NCI-H345 (cell line): Measurements from ENCODE around the gene PRDM16.
"Not testable (repeated sequence)": the region's sequence is repeated elsewhere in the genome, so short reads cannot be mapped to it uniquely, and the experiment has no call there.

Experiments
- DNase-seq: peaks from one replicate; lab custom pipeline; 2025; lab: John Stamatoyannopoulos, UW

The PRDM16 gene

DNA sequence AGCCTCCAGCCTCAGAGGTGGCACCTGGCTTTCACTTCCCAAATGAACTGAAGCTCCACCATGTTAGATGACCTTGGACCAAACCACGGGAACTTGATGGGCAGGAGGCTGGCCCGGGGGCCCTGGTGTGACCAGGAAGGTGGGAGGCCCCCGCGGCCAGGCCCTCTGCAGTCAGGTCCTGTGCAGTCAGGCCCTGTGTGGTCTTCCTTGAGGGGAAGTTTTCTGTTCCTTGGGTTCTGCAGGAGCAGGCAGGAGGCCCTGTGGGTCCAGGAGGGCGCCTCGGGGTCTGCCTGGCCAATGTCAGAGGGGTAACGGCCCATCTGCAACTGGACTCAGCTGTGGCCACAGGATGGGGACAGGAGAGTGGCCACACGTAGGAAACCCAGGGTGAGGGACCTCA is 13.0 kb downstream of the PRDM16 start:
- DNase-seq, result no peak

DNA sequence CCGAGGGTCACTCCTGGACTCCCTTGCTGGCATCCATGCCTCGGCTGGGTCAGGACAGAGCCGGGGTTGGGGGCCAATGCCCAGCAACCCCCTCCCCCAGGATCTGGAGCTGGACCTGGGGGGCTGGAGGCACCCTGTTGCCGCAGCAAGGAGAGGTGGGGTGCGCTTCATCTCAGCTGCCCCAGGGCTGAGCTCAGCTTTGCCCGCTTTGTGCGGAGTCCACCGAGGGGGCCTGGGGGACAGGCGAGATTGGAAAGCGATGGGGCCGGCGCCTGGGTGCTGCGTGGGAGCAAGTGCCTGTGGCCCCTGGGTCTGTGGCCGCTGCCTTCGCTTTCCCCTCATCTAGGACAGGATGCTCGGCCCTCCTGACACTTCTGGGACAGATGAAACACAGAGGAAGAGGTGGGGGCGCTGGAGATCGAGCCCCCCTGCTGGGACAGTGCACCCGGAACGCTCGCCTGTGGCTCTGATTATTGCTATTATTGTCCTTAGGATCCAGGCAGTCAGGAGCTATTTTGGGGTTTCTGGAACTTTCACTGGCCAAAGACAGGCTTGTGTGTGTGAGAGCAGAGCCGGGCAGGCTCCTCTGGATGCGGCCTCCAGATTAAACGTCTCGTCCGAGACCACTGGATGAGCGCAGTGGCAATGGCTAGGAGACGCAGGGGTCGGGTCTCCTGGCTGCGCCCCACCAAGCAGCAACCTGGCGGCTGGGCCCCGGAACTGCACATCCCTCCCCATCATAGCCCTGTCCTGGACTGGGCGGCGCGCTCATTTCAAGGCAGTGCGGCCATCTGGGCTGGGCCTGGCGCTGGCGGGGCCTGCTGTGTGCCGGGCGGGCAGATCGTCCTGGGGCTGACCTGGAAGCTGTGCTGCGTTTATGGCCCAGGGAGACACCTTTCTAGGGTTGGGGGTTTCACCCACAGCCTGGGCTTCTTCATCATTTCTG is 13.8 kb downstream of the PRDM16 start:
- DNase-seq, result no peak

DNA sequence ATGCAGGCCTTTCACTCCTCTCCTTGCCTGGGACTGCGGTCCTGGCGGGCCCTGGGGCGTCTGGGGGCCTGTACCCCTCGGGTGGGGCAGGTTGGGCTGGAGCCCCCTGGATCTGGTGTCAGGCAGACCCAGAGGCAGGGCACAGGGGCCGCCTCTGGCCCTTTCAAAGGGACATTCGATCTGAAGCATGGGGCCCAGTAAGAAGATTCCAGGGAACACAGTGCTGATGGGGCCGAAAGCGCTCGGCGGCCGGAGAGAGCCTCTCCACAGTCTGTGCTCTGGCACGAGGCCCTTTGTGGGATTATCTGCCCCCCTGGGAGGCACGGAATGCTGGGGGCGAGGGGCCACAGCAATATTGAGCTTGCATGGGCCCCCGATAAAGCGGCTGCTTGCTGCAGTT is 15.2 kb downstream of the PRDM16 start:
- DNase-seq, result no peak

DNA sequence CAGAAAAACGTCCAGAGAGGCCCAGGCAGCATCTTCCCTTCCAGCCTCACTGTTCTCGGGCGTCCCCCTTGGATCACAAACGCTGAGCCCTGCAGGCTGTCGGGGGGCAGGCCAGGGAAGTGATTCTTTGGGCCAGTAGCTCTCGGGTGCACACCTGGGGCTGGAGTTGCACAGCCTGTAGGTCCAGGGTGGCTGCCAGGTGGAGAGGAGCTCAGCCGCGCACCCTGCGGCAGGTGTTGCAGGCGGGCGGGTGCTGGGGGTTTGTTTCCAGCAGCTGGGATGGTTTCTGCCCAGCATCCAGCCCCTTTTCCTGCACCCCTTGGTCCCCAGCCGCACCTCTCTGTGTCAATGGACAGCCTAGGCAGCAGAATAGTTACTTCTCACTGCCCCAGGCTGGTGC is 15.7 kb downstream of the PRDM16 start:
- DNase-seq, result no peak

DNA sequence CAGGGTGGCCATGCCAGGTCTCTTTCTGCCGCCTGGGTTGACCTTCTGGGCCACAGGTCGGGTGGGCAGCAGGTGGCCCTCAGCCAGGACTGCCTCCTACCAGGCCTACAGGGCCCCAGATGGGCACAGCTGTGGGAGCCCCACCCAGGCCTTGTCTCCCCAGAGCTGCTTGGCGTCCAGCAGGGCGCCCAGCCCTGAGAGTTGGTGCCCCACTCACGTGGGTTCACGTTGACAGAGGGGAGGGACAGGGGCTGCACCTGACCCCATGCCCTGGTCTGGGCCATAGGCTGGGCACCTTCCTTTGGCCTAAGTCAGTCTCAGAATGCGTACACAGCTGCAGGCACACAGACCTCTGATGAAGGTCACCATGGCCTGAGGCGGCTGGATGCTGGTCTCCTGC is 16.7 kb downstream of the PRDM16 start:
- no peak for DNase-seq

DNA sequence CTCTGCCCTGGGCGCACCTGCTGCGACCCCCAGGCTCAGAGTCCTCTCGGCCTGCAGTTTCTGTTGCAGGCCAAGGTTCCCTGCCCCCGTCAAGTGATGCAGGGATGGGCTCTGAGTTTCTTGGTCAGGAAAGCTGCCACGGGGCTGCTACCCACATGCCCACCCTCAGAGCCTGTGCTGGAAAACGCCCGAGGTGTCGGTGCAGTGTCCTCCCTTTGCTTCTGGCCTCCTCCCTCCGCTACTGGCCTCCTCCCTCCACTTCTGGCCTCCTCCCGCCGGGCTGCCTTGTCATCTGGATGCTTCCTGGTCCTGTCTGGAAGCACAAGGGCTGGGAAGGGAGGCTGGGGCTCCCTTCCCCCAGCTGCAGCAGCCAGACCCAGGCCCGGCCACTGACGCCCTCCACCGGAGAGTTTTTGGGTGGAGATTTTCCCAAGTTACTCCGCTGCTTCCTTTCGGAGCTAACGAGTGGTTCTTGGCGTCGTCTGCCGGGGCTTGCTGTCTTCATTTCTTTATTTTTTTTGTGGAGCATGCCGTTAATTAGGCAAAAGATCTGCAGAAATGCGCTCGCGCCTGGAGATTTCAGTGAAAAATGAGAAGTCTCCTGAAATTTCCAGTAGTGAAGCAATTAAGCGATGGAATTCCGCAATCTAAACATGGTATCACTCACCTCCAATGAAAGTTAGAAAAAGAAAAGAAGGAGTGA is 17.4 kb downstream of the PRDM16 start:
- no peak for DNase-seq

DNA sequence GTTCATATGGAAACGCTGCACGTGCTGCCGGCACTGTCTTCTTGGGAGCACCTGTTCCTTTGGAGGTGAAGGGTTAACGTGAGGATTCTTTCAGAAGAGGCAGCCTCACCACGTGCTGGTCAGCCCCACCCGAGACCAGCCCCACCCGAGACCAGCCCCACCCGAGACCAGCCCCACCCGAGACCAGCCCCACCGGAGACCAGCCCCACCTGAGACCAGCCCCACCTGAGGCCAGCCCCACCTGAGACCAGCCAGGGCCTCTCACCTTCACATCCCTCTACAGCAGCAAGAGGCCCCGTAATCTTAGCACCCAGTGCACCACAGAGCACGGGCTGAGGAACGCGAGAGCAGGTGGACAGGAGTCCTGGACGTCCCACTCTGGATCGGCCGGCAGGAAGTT is 18.0 kb downstream of the PRDM16 start:
- no peak for DNase-seq

DNA sequence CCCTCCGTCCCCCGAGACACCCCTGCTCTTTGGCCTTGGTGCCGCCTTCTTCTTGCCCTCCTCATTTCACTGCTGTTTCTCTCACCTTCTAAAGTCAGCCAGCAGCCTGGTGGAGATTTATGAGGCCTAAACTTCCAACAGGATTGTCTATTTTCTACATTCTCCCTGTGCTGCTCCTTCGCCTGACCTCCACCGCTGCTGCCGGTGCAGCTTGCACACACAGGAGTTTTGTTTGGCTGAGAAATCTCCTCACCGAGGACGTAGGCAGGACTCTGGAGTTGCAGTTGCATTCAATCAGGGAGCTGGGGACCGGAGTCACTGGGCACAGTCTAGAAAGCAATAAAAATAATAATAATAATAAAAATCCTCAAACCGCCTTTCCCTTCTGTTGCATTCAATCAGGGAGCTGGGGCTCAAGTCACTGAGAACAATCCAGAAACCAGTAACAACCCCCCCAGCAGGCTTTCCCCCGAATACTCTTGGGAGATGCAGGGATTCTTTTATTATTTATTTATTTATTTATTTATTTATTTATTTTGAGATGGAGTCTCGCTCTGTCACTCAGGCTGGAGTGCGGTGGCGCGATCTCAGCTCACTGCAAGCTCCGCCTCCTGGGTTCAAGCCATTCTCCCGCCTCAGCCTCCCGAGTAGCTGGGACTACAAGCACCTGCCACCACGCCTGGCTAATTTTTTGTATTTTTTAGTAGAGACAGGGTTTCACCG is 19.1 kb downstream of the PRDM16 start:
- DNase-seq, result not testable (repeated sequence)

DNA sequence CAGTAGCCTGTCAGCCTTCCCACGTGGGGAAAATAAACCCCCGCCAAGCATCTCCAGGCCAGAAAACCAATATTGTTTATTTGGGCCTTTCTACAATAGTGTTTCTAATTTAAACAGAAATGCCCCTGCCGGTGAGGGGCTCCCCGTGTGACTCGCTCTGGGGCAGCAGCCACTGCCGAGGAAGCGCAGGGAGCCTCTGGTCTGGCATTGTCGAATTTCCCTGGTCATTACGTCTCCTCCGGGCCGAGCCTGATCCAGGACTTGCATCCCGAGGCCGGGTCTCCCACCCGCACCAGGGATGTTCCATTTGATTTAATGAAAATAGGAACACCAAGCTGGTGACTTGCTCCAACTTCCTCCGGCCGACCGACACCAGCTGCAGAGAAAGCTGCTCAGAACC is 20.5 kb downstream of the PRDM16 start:
- no peak for DNase-seq

DNA sequence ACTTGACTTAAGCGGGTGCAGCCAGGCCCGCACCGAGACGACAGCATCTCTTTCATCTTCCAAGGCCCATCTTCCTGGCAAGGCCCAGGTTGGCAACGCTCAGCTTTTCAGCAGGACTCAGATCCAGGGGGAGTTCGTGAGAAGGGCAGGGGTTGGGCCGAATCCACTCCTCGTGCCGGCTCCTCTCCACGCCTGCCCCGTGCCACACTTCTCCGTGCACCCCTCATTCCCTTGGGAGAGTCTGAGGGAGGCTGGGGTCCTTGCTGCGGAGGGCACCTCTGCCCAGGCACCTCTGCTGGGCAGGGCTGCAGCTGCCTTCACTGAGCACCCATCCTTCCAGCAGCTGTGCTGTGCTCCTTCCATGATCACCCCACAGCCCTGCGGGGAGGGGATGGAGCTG is 22.3 kb downstream of the PRDM16 start:
- no peak for DNase-seq

DNA sequence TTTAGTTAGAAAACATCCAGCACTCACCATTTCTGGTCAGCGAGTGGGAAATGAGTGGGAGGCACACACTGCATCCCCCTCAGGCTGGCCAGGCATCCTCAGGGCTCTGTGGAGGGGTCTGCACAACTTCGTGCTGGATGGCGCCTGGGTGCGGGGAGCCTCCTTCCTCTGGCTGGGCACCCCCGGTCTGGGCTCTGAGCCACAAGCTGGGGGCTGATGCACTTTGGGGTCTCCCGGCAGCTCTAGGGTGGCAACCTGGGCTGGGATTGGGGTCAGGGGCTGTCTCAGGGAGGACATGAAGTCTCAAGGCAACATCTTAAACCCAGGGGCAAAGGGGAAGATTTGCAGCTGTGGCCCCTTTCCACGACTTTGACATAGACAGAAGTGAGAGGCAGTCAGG is 23.5 kb downstream of the PRDM16 start:
- DNase-seq, result no peak

DNA sequence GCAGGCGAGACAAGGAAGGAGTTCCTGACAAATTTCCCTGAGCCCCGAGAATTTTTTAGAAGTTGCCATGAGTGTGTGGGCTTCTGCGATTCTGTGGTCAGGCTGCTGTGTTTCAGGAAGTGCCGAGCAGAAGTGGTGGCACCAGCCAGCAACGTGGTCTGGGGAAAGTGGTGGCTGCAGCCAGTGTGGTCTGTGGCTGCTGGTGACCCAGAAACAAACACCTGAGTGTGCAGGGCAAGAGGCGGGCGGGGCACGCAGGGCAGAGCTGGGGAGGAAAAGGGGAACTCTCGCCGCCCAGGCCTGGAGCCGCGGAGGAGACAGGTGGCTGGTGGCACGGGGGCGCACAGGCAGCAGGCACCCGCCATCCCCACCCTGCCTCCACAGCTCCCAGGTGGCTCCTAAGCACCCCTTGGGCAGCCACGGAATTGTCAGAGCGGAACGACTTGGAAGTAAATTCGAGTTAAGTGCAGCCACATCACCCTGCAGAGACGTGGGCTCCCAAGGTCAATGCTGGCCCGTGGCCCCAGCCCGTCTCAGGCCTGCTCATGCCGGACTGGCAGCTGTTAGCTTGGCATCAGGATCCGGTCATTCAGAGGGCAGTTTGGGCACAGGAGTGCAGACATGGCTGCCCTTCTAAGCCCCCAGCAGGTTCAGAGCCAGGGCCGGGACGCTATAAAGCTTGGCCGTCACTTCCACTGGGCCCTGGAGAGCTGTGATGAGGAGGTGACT is 25.1 kb downstream of the PRDM16 start:
- no peak for DNase-seq

DNA sequence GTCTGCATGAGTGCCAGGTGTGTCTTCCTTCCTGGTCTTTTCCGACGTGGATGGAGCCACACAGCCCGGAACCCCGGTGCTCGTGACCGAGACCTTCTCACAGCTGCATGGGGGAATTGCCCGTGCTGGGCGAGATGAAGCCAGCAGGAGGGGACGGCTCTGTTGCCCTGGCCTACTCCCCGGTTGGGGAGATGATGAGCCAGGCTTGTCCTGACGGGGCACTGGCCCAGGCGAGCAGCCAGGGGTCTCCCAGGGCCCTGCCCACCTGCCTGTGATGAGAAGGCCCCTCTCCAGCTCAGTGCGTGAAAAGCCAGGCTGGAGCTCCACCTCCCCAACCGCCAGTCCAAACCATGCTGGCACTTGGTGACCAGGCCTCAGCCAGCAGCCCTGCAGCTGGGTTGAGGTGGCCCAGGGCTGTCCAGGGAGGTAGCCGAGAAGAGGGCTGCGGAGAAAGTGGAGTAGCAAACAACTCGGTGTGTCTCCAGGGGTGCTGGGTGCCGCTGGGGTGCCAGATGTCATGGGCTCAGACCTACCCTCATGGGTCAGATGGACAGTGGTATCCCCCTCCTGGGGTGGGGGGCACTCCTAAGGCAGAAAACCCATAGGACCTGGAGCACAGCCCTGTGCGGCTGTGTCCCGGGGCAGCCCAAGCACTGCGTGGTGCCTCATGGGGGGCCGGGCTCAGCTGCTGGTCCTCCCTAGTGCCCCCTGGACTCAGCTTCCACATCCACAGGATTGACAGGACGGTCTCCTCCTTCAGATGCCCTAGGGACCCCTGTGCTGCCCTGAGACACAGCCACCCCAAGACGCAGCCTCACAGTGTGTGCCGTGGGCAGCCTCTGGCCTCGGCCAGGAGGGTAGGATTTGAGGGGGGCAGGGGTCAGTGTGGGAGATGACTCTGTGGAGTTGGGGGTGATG is 26.1 kb downstream of the PRDM16 start:
- DNase-seq, result no peak

DNA sequence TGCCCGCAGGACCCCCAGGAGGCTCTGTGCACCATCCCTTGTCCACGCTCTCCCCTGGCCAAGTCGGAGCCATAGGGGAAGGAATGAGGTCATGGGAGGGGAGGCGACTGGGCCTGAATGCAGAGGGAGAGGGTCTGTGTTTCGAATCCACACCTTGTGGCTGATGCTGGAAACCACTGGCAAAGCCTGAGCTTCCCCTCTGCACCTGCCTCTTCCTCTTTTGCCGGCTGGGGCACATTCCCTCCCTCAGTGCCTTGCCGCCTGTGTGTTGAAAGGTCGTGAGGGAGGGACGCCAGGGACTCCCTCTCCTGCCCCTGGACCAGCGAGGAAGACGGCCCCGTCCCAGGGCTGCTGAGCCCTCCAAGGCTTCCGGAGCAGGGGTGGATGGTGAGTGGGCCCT is 27.3 kb downstream of the PRDM16 start:
- DNase-seq, result no peak

DNA sequence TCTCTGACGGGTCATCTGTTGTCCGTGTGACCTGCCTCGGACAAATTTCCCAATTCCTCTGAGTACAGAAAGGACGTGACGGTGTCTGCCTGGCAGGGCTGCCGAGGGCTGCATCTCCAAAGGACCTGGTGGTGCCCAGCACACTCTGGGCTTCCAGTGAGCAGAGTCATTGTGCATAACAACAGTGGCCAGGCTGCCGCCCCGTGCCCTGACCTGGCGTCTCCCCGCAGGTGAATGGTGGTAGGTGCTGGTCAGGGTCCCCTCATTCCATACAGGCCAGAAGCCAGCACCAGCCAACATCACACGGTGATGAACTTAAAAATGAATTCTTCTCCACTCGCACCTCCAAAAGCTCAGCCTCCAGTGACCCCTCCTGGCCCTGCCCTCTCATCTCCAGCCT is 28.2 kb downstream of the PRDM16 start:
- DNase-seq, result no peak

DNA sequence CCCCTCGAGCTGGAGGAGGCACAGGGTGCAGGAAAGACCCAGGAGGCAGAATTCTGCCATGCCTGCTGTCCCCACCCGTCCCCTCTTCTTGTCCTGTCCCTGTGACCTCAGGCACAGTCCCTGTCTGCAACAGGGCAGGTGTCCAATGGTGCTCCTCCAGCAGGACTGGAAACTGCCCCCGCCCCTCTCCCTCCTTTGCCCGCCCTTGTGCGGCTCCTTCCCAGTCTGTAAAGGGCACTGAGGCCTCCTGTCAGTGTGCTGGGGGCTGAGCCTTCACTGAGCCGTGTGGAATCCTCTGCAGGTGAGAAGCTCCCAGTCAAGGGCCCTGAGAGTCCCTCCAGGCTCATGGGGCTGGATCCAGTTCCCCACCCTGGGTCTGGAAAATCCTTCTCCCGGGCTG is 28.9 kb downstream of the PRDM16 start:
- DNase-seq, result no peak

DNA sequence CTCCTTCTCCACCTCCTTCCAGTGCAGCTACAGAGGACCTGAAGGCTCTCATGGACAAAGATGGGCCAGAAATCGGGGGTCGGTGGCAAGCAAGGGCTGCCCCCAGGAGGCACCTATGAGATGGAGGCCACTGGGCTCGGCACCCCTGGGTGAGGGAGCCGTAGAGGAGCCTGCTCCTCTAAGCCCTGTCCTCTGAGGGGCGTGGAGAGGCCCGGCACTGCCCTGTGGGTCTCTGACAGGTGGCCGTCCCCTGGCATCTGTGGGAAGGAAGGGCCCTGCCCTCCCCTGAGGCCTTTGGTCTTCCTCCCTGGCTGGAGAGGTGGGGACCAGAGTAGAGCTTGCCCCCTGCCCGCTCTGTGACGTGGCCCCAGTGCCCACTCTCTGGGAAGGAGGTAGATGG is 30.9 kb downstream of the PRDM16 start:
- DNase-seq, result no peak

DNA sequence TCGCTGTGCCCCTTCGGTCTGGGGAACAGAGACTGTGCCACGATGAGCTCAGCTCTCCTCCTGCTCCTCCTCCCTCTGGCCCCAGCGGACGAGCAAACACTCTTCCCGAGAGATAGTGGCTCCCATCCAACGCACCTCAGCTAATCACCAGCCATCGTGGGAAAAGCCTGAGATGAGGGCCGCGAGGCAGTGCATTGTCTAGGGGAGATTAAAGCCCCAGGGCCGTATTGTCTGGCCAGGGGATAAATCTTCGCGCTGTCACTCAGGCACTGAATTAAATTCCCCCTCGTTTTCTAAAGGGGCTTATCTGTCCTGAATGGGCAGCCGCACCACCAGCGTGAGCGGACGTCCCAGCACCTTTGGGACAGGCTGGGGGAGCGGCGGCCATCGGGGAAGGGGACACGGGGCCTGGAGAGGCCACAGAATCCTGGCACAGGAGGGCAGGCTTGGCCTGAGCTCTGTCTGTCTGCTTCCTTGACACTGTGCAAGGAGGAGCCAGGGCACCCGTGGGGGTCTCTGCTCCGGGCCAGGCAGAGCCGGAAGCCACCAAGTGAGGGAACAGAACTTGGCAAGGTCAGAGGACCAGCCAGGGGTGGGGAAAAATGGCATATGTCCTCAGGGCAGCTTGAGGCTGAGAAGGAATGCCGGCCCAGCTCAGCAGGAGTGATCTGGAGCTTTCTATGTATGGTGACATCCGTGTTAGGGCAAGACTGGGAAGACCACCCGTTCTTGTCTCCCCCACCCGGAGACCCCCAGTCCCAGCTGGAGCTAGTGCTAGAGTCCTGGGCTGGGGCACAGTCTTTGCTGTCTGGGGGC is 32.3 kb downstream of the PRDM16 start:
- no peak for DNase-seq

DNA sequence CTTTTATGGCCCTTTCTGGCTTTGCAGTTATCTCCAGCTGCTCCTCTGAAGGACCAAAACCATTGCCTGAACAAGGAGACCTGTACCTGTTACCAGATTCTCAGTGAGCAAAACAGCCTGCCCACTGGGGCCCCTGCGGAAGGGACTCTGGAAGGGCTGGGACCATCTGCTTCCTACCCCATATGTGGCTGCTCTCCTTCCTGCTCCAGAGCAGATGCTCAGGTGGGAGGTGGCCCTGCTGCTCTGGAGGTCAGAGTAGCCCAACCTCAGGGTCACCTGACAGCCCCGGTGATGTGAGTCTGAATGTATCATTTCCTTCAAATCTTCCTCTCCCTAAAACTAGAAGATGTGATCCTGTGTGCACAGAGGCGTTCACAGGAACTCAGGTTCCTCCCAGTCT is 33.6 kb downstream of the PRDM16 start:
- DNase-seq, result no peak
